AML-193 (cell line): Measurements from ENCODE around the gene TMX4.
"Not testable (repeated sequence)": the region's sequence is repeated elsewhere in the genome, so short reads cannot be mapped to it uniquely, and the experiment has no call there.

ENCODE experiments used
- DNase-seq, 2 experiments: peaks; one replicate each; lab custom pipeline; 2025; lab: John Stamatoyannopoulos, UW

TMX4 gene

DNA sequence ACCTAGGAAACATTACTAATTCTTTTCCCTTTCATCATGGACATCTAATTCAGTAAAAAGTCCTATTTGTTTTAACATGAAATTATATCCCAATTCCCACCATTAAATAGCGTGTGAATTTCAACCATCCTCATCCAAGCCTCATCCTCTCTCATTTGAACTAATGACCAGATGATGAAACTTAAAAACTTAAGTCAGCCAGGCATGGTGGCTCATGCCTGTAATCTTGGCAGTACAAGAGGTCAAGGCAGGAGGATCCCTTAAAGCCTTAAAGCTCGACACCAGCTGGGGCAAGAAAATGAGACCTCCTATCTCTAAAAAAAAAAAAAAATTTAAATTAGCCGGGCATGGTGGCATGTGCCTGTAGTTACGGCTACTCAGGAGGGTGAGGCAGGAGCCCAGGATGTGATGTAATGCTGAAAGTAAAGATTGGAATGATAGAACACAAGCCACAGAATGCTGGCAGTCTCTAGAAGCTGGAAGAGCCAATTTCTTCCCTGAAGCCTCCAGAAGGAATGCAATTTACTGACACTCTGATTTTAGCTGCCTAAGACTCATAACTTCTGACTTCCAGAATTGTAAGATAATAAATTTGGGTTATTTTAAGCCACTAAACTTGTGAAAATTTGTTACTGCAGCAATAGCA lies 52.2 kb downstream of the TMX4 start:
- DNase-seq, result no peak

DNA sequence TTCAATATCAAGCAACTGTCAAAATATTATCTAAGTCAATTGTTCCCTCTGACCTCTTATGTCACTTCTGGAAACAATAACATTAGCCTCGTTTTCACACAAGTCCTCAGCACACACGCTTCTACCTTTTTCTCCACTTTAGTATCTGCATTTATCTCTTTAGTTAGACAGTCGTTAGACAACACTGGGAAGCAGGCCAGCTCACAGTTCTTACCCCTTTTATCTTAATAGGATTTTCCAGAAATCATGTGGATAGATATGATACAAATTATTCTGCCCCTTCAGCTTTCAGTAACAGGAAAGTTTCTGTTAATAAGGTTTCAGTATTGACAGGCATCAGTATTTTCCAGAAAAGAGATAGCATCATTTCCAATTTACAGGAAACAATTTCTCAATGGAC lies 53.4 kb downstream of the TMX4 start:
- no peak for DNase-seq

DNA sequence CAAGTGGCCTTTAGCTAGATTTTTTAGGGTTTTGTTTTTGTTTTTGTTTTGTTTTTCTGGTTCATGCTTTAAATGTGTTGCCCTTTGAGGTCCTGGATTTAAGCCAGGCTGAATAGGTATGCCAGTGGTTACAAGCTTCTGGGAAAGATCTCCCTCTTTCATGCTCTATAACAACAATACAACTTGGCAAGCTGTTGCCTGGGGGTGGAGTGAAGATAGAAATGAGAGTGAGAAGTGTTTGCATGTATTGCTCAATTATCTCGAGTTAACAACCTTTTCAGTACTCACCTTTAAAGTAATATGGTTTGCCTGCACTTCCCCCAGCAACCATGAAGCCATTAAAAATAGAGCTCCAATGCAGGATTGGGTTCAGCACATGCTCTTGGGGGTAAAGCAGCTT lies 60.1 kb downstream of the TMX4 start:
- no peak for DNase-seq

DNA sequence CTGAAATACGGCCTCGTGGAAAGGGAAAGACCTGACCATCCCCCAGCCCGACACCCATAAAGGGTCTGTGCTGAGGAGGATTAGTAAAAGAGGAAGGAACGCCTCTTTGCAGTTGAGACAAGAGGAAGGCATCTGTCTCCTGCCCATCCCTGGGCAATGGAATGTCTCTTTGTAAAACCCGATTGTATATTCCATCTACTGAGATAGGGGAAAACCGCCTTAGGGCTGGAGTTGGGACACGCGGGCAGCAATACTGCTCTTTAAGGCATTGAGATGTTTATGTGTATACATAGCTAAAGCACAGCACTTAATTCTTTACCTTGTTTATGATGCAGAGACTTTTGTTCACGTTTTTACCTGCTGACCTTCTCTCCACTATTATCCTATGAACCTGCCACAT lies 63.0 kb downstream of the TMX4 start:
- not testable (repeated sequence) for DNase-seq

DNA sequence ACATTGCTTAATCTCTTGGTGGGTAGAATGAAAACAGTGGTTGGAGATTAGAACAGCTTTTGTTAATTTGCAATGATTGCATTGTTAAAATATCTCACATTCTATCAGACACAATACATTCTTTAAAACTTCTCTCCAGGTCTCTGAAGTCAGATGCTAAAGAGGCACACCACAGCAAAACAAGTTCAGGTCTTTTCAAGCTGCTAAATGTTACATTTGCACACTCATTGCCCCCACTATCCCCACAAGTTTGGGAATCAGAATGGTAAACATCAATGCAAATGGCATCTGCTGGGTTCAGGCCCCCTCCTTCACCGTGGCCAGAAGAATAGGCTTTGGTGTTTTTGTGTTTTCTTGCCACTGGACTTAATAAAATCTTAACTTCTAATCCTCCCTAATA lies 69.2 kb downstream of the TMX4 start:
- DNase-seq, result no peak

DNA sequence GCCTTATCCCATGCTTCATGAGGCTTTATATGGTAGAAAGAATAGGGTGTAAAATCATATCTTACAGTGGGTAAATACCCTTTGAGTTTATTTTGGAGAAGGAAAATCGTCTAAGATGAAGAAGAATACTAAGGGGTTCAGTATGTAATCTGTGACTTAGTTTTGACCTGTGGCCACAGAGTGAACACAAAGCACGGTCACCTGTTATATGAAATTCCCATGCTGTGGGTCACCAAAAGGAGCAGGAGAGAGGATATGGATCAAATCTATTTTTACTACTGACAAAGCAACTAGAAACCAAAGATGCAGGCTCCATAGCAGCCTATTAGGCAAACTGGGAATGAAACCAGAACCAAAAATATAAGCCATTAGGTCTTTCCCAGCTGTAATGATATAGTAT lies 75.7 kb downstream of the TMX4 start:
- no peak for DNase-seq

DNA sequence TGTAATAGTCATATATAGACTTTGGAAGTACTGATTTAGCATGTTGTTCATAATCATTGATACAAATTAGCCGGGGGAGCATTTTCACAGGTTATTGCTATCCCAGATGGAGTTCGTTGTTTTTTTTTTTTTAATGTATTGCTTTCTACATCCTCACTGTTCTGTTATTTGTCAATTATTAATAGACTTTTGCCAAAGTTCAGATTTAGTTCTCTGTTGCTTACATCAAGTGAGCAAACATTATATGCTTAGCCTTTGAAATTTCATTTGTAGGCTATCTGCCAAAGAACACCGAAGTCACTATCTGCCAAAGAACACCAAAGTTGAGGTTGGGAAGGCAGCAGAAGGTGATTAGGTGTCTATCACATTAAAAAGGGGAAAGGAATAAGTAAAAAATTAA lies 79.2 kb downstream of the TMX4 start, which contains the start of gene HAO1:
Gene HAO1 (minus strand): TSS at position 118 of the 400 bp plus-strand sequence. CDS start 36 bp downstream, at position 82.
- DNase-seq, result no peak

DNA sequence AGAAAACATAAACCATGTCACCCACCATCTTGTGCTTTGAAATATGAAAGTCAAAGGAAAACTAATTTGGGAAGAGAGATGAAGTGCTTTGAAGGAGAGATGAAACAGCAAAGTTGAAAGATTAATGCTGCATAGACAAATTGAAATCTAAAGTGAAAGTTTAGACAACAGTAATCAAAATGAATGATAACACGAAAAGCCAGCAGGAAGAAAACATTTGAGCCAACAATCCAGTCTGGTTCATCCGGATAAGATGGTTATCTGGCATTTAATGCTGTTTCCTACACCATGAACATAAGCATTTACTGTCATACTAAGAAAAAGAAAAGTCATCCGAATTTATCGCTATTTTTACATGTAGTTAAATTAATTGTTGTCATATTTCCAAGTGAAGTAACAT lies 79.9 kb downstream of the TMX4 start:
- no peak for DNase-seq

DNA sequence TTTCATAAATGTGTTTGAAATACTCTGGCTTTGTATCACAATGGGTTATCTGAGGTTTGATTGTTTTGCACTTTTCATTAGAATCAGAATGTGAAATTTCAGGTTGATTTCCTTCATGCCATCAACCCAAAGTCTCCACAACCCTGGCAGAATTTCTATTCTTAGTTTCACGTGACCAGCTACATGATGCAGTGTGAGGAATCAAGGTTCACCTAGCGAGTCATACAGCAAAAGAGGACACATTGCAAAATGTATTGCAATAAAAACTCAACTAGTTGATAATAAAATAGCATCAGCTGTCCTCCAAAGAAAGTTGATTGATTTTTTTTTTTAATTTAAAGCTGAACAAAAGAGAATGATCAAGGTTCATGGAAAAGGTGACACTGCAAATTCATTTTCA lies 81.5 kb downstream of the TMX4 start:
- DNase-seq, result no peak

DNA sequence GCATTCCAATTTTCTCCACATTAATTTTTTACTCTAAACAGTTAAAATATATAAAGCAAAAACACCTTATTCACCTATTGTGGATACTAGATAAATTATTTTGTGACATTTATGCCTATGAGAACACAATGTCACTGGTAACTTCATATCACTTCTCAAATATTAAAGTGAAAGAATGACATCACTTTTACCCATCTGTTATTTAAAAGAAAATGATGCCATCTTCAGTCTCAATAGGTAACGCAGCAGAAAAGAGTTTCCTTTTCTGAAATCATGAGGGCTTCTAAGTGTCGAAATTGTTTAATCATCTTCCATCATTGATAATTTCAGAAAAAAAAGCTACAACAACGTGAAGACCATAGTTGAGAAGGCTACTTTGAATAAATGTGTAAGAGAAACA lies 82.2 kb downstream of the TMX4 start:
- no peak for DNase-seq

DNA sequence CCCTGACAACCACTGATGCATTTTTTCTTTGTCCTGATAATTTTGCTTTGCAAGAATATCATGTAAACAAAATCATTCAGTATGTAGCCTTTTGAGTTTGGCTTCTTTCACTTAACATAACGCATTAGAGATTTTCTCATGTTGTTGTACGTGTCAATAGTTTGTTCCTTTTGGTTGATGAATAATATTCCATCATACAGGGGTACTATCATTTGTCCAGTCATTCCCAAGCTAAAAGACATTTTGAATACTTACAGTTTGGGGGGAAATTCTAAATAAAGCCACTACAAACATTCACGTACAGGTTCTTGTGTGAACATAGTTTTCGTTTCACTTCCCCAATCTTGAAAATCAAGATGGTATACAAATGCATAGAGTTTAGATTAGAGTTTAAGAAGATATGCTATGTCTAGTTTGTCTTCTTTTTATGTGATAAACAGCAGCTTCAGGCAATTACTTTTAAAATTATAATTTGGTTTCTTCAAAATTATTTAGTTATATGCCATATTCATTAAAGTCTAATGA lies 84.5 kb downstream of the TMX4 start:
- DNase-seq, result no peak

DNA sequence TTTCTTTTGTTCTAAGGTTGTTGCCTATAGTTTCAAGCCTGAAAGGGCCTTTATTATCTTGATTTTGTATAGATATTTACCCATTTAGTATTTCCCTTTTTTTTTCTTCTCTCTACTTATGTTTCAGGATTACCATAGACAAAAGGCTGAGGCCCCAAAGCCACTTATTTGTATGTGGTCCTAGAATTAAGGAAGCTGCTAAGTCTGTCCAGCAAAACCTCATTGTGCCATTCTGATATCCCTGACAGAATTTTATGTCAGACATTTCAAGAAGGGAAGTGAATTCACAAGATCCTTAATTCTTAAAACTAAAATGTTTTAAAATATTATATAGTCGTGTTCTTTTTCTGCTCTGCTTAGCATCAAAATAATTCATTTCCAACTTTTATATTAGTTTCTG lies 86.2 kb downstream of the TMX4 start:
- no peak for DNase-seq

DNA sequence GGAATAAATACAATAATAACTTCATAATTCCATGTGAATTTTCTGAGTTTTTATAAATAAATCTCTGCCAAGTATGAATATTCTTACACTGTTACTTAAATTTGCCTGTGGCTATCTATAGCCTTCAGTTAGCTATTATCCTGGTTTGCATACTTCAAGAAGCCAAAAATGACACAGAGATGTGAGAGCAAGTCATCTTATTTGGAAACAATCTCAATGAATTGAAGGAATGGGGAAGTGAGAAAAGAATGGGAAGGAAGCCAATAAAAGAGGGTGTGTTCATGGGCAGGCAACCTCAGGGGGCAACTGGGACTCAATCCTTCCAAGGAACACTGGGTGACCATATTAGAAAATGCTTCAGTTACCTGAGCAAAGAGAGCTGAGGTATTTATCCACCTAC lies 89.2 kb downstream of the TMX4 start:
- peak; percentile 14 to 25 for DNase-seq
